Peyer's patch (tissue), 4 donors: Measurements from ENCODE around the gene PHLDB1.

Experiments
- CTCF ChIP-seq, 6 experiments: fragments of 450-650 bp in 4 of 6; fragments of 200-600 bp in 2 of 6; sonication (generic) in 1 of 6; IDR thresholded peaks; one replicate each; pipeline ENCODE4 v1.5.1; 2017 to 2019; ENCODE audit warnings: antibody characterized with exemption in 6 of 6, mild to moderate bottlenecking in 3 of 6, moderate library complexity in 1 of 6
- POLR2A ChIP-seq, 2 donors: fragments of 450-650 bp; IDR thresholded peaks; one replicate each; pipeline ENCODE4 v1.5.1; 2017; ENCODE audit warnings: antibody characterized with exemption in 2 of 2, mild to moderate bottlenecking in 2 of 2, moderate library complexity in 2 of 2

GRCh38 chr11:118705791-118706545, 98.6 kb downstream of the PHLDB1 start:
- TF ChIP-seq CTCF (IDR thresholded peaks at IDR 0.05), result no peak
- TF ChIP-seq POLR2A (IDR thresholded peaks at IDR 0.05), result no peak
